IPS DF 6.9 (cell line): ENCODE results near the gene ACTL6B.

Source experiments
- DNase-seq: peaks from one replicate; pipeline ENCODE4 v3.0.0-alpha.2; 2013; ENCODE audit warnings: low read depth, low spot score
- H3K27ac ChIP-seq: one replicate; pipeline ENCODE4 v1.5.1; 2013; ENCODE audit warnings: low read length, control low read depth
- H3K27me3 ChIP-seq: 2 replicates; pipeline ENCODE4 v1.6.1; 2013; ENCODE audit warnings: mild to moderate bottlenecking, low read length; ENCODE audit not compliant: control insufficient read depth, insufficient read depth
- H3K36me3 ChIP-seq: 2 replicates; pipeline ENCODE4 v1.6.1; 2013; ENCODE audit warnings: low read length; ENCODE audit not compliant: control insufficient read depth, insufficient read depth
- H3K4me1 ChIP-seq: 2 replicates; pipeline ENCODE4 v1.6.1; 2013; ENCODE audit warnings: low read length; ENCODE audit not compliant: control insufficient read depth, insufficient read depth
- H3K4me3 ChIP-seq: 2 replicates; pipeline ENCODE4 v1.5.1; 2013; ENCODE audit warnings: mild to moderate bottlenecking, low read length
- H3K9me3 ChIP-seq: 2 replicates; pipeline ENCODE4 v1.6.1; 2013; ENCODE audit warnings: low read length, inconsistent platforms; ENCODE audit not compliant: control insufficient read depth, insufficient read depth
- WGBS: extraction: QIAGEN DNeasy Blood & Tissue Kit; methylation state at CpG from one replicate; pipeline ENCODE4 v1.1.7; 2013; ENCODE audit warnings: mixed read lengths, missing lambda C conversion rate; ENCODE audit not compliant: insufficient read length, insufficient coverage; 5-methylcytosine and 5-hydroxymethylcytosine counted together

Gene ACTL6B

GRCh38 chr7:100641860-100642533 is 14.3 kb downstream of the ACTL6B start:
- Histone ChIP-seq H3K27me3 (no peaks in the 10 kb centered on the region), H3K9me3 (no peaks in the 10 kb centered on the region), H3K4me1 (peaks cover 5% of the 10 kb centered on the region), H3K36me3 (no peaks in the 10 kb centered on the region), H3K4me3 (no peak overlapping the region), H3K27ac (no peak overlapping the region)
- DNase-seq = no peak
- no CpG with 5 or more reads among the region's 10 CpGs for WGBS

GRCh38 chr7:100641463-100641859 is 14.8 kb downstream of the ACTL6B start, which contains the start of gene TFR2:
TSS of gene TFR2 (minus strand) at chr7:100641552. CDS start at chr7:100641509, 43 bp downstream.
- Histone ChIP-seq H3K4me3 (no peak within 1 kb of the TSS), H3K27ac (no peak within 1 kb of the TSS), H3K36me3 (no peaks in the 10 kb centered on the region), H3K27me3 (no peaks in the 10 kb centered on the region), H3K9me3 (no peaks in the 10 kb centered on the region), H3K4me1 (peaks cover 5% of the 10 kb centered on the region)
- DNase-seq = no peak
- WGBS = no CpG with 5 or more reads among the region's 10 CpGs

- Histone ChIP-seq H3K27ac (no peak overlapping the region), H3K27me3 (no peaks in the 10 kb centered on the region), H3K4me1 (peaks cover 5% of the 10 kb centered on the region), H3K9me3 (no peaks in the 10 kb centered on the region), H3K4me3 (no peak overlapping the region), H3K36me3 (no peaks in the 10 kb centered on the region)
- DNase-seq = no peak
- WGBS = no CpG with 5 or more reads among the region's 24 CpGs
Measured at GRCh38 chr7:100640517-100641440, 15.5 kb downstream of the ACTL6B start.

GRCh38 chr7:100639995-100640516 is 16.2 kb downstream of the ACTL6B start:
- Histone ChIP-seq H3K4me3 (no peak overlapping the region), H3K9me3 (no peaks in the 10 kb centered on the region), H3K27me3 (no peaks in the 10 kb centered on the region), H3K36me3 (no peaks in the 10 kb centered on the region), H3K4me1 (peaks cover 5% of the 10 kb centered on the region), H3K27ac (no peak overlapping the region)
- WGBS = no CpG with 5 or more reads among the region's 17 CpGs
- DNase-seq = no peak

- WGBS = no CpG with 5 or more reads among the region's 72 CpGs
- H3K27ac ChIP-seq = no peak overlapping the region
- H3K4me1 ChIP-seq = peaks cover 1% of the 10 kb centered on the region; the same call in 1 of the 2 replicates
- H3K9me3 ChIP-seq = no peaks in the 10 kb centered on the region
- H3K36me3 ChIP-seq = no peaks in the 10 kb centered on the region
- peak overlapping the region; percentile 65; the same call in 1 of the 2 replicates for H3K4me3 ChIP-seq
- H3K27me3 ChIP-seq = no peaks in the 10 kb centered on the region; the same call in 1 of the 2 replicates
- no peak for DNase-seq
Measured at GRCh38 chr7:100632951-100633717, 23.1 kb downstream of the ACTL6B start.

GRCh38 chr7:100630066-100630465 is 26.2 kb downstream of the ACTL6B start:
- no peaks in the 10 kb centered on the region; the same call in 1 of the 2 replicates for H3K27me3 ChIP-seq
- H3K4me3 ChIP-seq = no peak overlapping the region
- WGBS = no CpG with 5 or more reads among the region's 4 CpGs
- H3K4me1 ChIP-seq = peaks cover 4% of the 10 kb centered on the region
- H3K27ac ChIP-seq = no peak overlapping the region
- no peak for DNase-seq
- H3K36me3 ChIP-seq = no peaks in the 10 kb centered on the region
- no peaks in the 10 kb centered on the region for H3K9me3 ChIP-seq

GRCh38 chr7:100629117-100629716 is 27.0 kb downstream of the ACTL6B start:
- Histone ChIP-seq H3K4me3 (no peak overlapping the region), H3K27me3 (no peaks in the 10 kb centered on the region; the same call in 1 of the 2 replicates), H3K4me1 (peaks cover 4% of the 10 kb centered on the region), H3K36me3 (no peaks in the 10 kb centered on the region), H3K27ac (no peak overlapping the region), H3K9me3 (no peaks in the 10 kb centered on the region)
- no peak for DNase-seq
- no CpG with 5 or more reads among the region's 11 CpGs for WGBS

GRCh38 chr7:100627238-100627549 is 29.1 kb downstream of the ACTL6B start:
- no CpG with 5 or more reads among the region's 21 CpGs for whole genome bisulfite sequencing
- H3K36me3 ChIP-seq = no peaks in the 10 kb centered on the region
- no peak overlapping the region for H3K4me3 ChIP-seq
- no peaks in the 10 kb centered on the region for H3K9me3 ChIP-seq
- H3K4me1 ChIP-seq = peaks cover 2% of the 10 kb centered on the region
- no peak overlapping the region for H3K27ac ChIP-seq
- DNase-seq = no peak
- H3K27me3 ChIP-seq = no peaks in the 10 kb centered on the region; the same call in 1 of the 2 replicates

GRCh38 chr7:100626530-100627237 is 29.6 kb downstream of the ACTL6B start:
- H3K4me3 ChIP-seq = peak overlapping the region; percentile 14; the same call in 1 of the 2 replicates
- no peaks in the 10 kb centered on the region for H3K9me3 ChIP-seq
- DNase-seq = no peak
- H3K36me3 ChIP-seq = no peaks in the 10 kb centered on the region
- no CpG with 5 or more reads among the region's 37 CpGs for whole genome bisulfite sequencing
- H3K4me1 ChIP-seq = peaks cover 2% of the 10 kb centered on the region
- H3K27ac ChIP-seq = no peak overlapping the region
- no peaks in the 10 kb centered on the region; the same call in 1 of the 2 replicates for H3K27me3 ChIP-seq
